ENCODE data around the gene QSOX2.

DNA sequence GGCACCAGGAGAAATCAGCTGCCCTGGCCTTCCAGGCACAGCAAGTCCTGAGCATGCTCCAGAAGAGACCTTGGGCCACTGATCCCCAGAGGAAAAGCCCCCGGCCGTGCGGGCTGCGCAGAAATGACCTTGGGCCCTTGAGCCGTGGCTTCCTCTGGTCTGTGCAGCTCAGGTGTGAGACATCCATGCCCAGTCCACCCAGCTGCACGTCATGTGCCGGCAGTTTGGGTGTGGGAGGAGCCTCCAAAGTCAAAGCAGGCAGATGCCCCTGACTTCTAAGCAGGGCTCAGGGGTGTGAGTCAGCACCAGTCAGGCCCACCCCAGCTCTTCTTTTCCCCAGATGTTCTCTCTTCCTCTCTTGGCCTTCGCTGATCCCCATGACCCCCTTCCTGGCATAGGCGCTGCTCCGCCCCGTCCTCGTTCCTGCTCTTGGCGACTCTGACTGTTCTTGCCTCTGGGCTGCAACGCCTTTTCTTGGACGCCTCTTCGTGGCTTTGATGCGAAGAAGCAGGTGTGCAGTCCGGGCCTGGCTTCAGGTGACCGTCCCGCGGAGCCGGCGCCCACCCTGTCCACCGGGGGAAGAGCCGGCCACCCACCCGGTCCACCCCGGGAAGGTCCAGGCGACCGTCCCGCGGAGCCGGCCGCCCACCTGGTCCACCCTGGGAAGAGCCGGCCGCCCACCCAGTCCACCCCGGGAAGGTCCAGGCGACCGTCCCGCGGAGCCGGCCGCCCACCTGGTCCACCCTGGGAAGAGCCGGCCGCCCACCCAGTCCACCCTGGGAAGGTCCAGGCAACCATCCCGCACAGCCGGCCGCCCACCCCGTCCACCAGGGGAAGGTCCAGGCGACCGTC is 5.9 kb upstream of the QSOX2 start:
- TF ChIP-seq CTCF (conservative IDR thresholded peaks at IDR 0.05; ENCODE audit: low read depth, low read length) (no peak), EZH2 (IDR thresholded peaks at IDR 0.05; ENCODE audit: low read length, unreplicated experiment) (no peak)

Measured in PC-3 (cell line).